GM19397 (cell line): ENCODE measurements around the gene ACTN4.

ENCODE experiments used
- ATAC-seq: cut with Tn5 transposase; IDR thresholded peaks from one replicate; pipeline ENCODE4 v1.9.1; 2021; ENCODE audit warnings: mild to moderate bottlenecking, moderate library complexity; ENCODE audit not compliant: unreplicated experiment

ACTN4 gene

GRCh38 chr19:38635483-38636399 is 11.7 kb upstream of the ACTN4 start:
- ATAC-seq = no peak

DNA sequence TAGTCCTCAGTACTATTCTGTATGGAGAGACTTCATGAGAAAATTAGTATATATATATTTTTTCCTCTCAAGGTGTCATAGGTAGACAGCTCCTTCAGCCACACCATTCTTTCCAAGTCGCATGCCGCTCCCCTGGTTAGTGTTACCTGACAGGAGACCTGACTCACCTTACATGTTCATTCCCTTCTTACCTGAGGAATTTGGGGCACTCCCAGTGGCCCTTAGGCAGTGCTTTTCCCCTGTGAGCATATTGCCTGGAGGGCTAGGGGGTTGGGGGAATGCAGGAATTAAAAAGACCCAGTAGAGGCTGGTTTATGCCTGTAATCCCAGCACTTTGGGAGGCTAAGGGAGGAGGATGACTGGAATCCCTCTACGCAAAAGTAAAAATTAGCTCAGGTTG is 9.0 kb upstream of the ACTN4 start:
- no peak for ATAC-seq

DNA sequence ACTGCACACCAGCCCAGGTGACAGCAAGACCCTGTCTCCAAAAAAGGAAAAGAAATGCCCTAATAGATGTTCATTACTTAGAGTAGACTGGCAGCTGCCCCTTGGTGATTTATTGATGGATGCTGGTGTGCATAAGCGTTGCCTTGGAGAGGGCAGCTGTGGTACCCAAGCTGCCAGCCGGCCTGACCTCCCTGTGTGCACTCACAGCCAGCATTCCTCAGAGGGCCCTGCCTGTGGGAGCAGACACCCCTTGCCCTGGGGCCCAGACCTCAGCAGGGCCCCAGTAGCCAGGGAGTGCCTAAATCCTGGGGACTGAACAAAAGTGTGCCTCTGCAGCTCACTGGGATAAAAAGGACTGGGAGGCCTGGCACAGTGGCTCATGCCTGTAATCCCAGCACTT is 7.8 kb upstream of the ACTN4 start:
- no peak for ATAC-seq

DNA sequence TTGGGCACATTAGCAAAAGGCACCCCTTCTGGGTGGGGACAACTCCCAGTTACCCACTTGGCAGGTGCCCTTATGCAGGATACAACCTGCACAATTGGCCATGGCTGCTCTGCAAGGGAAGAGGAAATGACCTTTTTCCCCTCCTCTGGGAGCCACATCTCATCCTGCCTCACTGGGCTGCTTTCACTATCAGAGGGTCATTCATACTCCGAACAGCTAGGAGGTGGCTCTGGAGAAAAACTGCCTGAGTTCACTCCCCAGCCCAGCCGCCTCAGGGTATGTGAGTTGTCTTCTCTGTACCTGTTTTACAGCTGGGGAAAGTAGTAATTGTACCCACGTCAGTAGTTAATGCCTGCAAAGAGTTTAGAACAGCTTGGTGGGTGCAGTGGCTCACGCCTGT is 7.1 kb upstream of the ACTN4 start:
- no peak for ATAC-seq

- no peak for ATAC-seq
These were observed 5.3 kb upstream of the ACTN4 start for GRCh38 chr19:38642176-38642575.

GRCh38 chr19:38644719-38645118 is 2.7 kb upstream of the ACTN4 start:
- ATAC-seq = no peak

GRCh38 chr19:38647966-38648768 is 718 bp downstream of the ACTN4 start:
- no peak for ATAC-seq

GRCh38 chr19:38648769-38649304 is 1.4 kb downstream of the ACTN4 start:
- ATAC-seq = no peak

DNA sequence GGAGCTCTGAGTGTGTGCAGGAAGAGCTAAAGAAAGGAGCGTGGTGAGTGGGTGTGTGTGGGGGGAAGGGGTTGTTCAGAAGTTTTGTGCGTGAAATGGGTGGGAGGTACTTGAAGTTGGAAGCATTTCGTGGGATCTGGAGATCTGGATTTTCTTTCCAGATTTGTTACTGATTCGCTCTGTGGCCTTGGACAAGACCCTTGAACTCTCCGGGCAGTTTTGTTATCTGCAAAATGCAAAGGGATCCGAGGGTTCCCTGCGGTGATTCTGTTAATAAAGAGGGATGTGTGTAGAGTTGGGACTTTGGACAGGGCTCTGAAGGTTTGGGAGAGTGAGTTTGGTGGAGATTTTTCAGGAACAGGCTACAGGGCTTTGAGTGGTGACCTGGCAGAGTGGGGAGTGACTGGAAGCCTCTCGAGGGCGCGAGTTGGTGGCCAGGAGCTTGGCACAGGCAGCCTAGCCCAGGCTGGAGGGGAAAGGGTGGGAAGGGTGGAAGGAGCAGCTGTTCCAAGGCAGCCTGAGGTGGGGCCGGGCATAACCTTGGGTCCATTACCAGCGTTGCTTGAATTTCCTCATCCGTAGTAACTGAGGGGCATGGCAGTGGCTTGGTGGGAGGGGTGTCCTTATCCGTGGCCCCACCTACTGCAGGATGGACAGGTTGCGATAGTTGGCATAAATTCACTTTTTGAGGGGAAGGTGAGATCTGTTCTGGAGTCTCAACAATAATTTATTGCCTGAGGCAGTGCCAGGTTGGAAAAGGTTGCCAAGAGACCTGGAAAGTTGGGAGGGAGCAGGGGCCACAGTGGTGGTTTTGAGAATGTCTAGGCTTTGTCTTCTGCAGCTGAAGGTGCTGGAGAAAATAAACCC is 2.1 kb downstream of the ACTN4 start:
- ATAC-seq = no peak

- no peak for ATAC-seq
These were observed 2.8 kb downstream of the ACTN4 start for GRCh38 chr19:38650172-38650775.

DNA sequence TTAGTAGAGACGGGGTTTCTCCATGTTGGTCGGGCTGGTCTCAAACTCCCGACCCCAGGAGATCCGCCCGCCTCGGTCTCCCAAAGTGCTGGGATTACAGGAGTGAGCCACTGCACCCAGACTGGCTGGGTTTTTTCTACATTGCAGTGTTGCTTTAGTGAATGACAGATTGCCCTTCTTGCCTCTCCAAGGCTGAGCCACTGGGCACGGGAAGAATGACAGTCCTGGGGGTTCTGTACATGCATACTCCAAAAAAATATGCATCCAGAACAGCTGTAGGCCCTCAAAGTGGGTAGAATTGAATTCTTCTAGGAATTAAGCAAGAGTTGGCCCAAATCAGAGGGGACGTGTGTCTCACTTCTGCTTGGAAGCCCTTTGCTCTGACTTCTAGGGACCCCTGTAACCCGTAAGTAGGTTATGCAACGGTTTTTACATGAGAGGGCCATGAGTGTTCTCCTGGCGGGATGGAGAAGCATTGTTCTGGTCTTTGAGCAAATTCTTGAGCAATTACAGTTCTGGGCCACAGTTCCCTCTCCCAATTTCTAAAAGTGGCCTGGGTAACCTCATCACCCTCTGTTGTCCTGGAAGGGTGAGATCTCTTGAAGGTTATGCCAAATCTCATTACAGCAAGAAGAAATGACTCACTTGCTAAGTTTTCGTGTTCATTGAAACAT is 3.6 kb downstream of the ACTN4 start:
- ATAC-seq = no peak

DNA sequence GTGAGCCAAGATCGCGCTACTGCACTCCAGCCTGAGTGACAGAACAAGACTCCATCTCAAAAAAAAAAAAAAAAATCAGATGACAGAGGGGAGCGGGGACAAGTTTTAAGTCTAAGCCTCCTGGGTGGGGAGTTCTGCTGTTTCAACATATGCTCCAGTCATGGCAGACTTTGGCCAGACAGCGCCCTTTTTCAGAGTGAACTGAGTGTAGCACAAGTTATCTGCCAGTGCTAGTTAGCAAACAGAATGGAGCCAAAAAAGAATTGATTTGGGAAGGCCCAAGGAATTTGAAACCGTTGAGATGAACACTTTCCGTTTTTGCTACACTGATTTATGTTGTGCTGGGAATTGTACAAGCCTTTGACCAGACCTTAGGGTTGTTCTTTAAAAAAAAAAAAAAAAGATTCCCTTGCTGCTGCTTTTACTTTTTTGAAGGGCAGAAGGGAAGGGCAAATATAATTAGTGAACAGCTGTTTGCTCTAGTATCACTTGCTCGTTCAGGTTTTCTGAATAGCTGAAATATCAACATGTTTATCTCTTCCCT is 5.7 kb downstream of the ACTN4 start:
- no peak for ATAC-seq

DNA sequence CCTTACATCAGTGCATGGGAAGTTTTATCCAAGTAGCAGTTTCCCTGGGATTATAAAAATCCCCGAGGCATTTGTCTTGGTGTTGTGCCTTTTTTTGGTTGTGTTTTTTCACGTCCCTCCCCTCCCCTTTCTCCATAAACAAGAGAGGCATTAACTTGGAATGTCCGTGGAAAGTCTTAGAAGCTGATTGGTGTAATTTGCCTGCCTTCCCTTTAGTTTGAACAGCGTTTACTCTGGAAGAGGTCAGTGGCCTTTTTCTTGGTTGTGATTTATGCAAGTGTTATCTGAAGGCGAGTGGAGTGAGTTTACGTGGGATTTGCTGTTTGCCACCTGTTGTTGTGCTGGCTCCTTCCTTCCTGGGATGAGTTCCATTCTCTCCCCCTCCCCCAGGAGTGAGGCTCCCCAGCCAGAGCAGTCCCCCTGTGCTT is 7.2 kb downstream of the ACTN4 start:
- ATAC-seq = no peak

GRCh38 chr19:38655148-38655824 is 7.8 kb downstream of the ACTN4 start:
- no peak for ATAC-seq

DNA sequence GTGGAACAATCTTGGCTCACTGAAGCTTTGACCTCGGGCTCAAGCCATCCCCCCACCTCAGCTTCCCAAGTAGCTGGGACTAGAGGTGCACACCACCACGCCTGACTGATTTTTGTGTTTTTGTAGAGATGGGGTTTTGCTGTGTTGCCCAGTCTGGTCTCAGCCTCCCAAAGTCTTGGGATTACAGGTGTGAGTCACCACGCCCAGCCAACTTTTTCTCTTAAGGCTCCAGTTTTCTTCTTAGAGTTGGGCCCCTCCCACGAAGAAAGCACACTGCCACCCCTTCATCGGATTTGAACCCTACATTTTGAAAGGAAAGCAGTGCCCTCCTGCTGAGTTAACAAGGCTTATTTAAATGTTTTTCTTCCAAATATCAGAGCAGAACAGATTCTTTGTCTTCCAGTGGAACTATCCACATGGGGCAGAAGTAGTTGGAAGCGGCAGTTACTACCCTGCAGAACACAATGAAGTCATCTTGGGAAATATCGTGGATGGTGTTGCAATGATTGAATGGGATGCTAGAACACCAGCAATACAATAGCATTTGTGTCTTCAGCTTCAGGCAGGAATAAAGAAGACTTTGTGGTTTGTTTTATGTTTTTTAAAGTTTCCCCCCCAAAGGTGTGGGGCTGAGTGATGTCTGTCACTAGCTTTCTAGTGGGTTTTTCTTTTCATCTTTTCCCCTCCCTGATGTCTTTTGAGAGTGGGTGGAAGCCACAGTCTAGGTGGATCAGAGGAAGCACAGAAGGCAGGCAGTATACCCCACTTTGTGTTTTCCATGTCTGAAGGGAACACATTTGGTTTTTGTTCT is 8.9 kb downstream of the ACTN4 start:
- no peak for ATAC-seq

DNA sequence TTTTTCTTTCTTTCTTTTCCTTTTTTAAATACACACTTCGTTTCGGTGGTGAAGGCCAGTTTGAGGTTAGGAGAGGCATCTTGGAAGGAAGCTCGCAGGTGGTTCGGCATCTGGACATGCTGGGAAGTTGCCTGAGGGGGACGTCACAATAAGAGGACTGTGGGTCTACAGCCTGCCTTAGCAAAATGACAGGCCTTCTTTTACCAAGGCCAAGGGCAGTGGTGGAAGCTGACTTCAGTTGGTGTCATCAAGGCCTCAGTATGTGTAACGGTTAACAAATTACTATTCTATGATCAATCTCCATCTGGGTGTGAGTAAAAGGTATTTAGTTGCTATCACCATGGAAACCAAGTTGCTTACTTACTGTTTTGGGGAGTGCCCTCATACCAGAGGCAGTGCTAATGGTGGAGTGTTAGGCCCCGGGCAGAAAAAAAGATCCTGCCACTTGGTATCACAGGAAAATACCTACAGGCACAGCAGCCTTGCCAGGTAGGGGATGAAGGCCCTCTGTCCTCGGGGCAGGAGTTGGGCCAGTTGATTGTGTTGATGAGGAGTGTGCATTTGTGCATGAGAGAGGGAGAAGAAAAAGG is 10.3 kb downstream of the ACTN4 start:
- ATAC-seq = no peak

- ATAC-seq = no peak
These were observed 11.2 kb downstream of the ACTN4 start for GRCh38 chr19:38658462-38659306.
